GM23248 (cell line): ENCODE data around the gene PLCB2. TPM values are rescaled to one million over a fixed set of nuclear protein-coding genes. Genes with fewer than 3 reads are reported as not detected.

Source experiments
- DNase-seq: peaks from one replicate; pipeline ENCODE4 v3.0.0-alpha.2; 2015
- H2AFZ ChIP-seq: fragments of 200-600 bp; sonication (generic); 2 replicates; pipeline ENCODE4 v1.6.1; 2016; ENCODE audit warnings: antibody characterized with exemption
- H3F3A ChIP-seq: fragments of 200-600 bp; sonication (generic); 2 replicates; pipeline ENCODE4 v1.6.1; 2016; ENCODE audit warnings: mild to moderate bottlenecking, antibody characterized with exemption, mixed run types; ENCODE audit not compliant: insufficient read depth
- H3K27ac ChIP-seq: fragments of 200-600 bp; sonication (generic); 2 replicates; pipeline ENCODE4 v1.5.1; 2016; ENCODE audit warnings: mild to moderate bottlenecking
- H3K27me3 ChIP-seq: fragments of 200-600 bp; sonication (generic); replicated peaks from 2 replicates; pipeline ENCODE4 v1.6.1; 2016; ENCODE audit warnings: mild to moderate bottlenecking; ENCODE audit not compliant: insufficient read depth
- H3K36me3 ChIP-seq: fragments of 200-600 bp; sonication (generic); 2 replicates; pipeline ENCODE4 v1.6.1; 2016; ENCODE audit warnings: low read depth, mild to moderate bottlenecking
- H3K4me1 ChIP-seq: fragments of 200-600 bp; sonication (generic); 2 replicates; pipeline ENCODE4 v1.6.1; 2016; ENCODE audit warnings: mild to moderate bottlenecking; ENCODE audit not compliant: insufficient read depth
- H3K4me2 ChIP-seq: fragments of 200-600 bp; sonication (generic); one replicate; pipeline ENCODE4 v1.6.1; 2016; ENCODE audit warnings: mild to moderate bottlenecking; ENCODE audit not compliant: unreplicated experiment
- H3K4me3 ChIP-seq: fragments of 200-600 bp; sonication (generic); 2 replicates; pipeline ENCODE4 v1.5.1; 2016; ENCODE audit warnings: mild to moderate bottlenecking
- H3K79me2 ChIP-seq: fragments of 200-600 bp; sonication (generic); 2 replicates; pipeline ENCODE4 v1.6.1; 2016; ENCODE audit warnings: mild to moderate bottlenecking; ENCODE audit not compliant: insufficient read depth
- H3K9ac ChIP-seq: fragments of 200-600 bp; sonication (generic); 2 replicates; pipeline ENCODE4 v1.6.1; 2016; ENCODE audit warnings: mild to moderate bottlenecking
- H3K9me2 ChIP-seq: fragments of 200-600 bp; sonication (generic); 2 replicates; pipeline ENCODE4 v1.6.1; 2016; ENCODE audit warnings: mixed run types, mild to moderate bottlenecking, moderate library complexity; ENCODE audit not compliant: insufficient read depth
- H3K9me3 ChIP-seq: fragments of 200-600 bp; sonication (generic); one replicate; pipeline ENCODE4 v1.6.1; 2017; ENCODE audit warnings: low read depth
- H4K20me1 ChIP-seq: fragments of 200-600 bp; sonication (generic); 2 replicates; pipeline ENCODE4 v1.6.0; 2016; ENCODE audit not compliant: insufficient read depth
- EZH2 ChIP-seq: fragments of 200-600 bp; sonication (generic); IDR thresholded peaks from 2 replicates; pipeline ENCODE4 v1.6.1; 2018; ENCODE audit warnings: antibody characterized with exemption, mild to moderate bottlenecking; ENCODE audit not compliant: insufficient read depth, poor library complexity, severe bottlenecking
- EZH2phosphoT487 ChIP-seq: fragments of 200-600 bp; sonication (generic); IDR thresholded peaks from 2 replicates; pipeline ENCODE4 v1.6.1; 2018; ENCODE audit warnings: antibody characterized with exemption, moderate library complexity, mild to moderate bottlenecking, low read depth; ENCODE audit not compliant: insufficient read depth
- WGBS, 2 experiments: methylation state at CpG; one replicate each; pipeline ENCODE4 v1.1.6; 2015 to 2017; ENCODE audit warnings: low lambda C conversion rate in 2 of 2, low coverage in 1 of 2; ENCODE audit errors: missing lambda C conversion rate in 2 of 2; 5-methylcytosine and 5-hydroxymethylcytosine counted together
- in situ Hi-C: fragments of 300-500 bp; cut with MboI; formaldehyde crosslinking; loops from 2 replicates; pipeline ENCODE4 v1.15.0; 2020
- polyA plus RNA-seq: library from polyadenylated mRNA; unstranded; fragments of >200 nt; fragmentation: Nextera tagmentation; extraction: Ambion mirVana; gene quantifications from 2 replicates; pipeline ENCODE4 v1.2.1, GENCODE V29; 2016
- total RNA-seq: library from RNA; depleted of rRNA; stranded (reverse); fragments of >200 nt; shearing (Covaris generic); gene quantifications from 2 replicates; pipeline ENCODE4 v1.2.3, GENCODE V29; 2014

The PLCB2 gene
- total and polyA plus RNA-seq, 2 experiments from 2014 or later: 0.54 to 1.1 TPM

DNA sequence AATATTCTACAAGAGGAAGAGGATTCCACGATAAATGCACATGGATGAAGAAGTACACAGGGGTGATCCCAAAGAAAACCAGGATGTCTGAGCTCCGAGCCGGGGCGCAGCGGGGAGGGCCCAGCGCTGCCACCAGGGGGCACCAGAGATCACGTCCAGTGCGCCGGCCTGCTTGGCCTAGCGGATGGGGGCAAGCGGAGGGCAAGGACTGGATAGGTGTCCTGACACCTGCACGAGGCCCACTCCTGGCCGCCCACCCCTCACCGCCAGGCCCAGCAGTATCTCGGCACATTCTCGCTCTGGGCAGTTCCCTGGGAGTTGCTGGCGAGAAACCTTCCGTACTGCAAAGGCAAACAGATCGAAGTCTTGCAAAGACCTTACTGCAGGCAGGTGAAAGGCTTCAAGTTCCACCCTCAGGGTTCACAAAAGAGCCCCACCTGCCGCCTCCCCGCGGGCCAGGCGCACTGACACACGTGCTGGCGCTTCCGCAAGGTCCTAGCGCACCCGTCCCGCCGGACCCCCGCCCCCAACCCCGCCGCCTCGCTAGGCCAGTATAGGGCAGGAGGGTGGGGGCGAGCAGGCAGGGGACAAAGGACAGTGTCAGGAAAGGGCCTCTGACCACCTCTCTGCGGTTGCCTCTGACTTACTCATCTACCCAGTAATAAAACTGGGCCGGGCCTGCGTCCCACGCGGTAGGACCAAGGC, 28.1 kb downstream of the PLCB2 start:
- no peak overlapping the region for H3K4me2 ChIP-seq

DNA sequence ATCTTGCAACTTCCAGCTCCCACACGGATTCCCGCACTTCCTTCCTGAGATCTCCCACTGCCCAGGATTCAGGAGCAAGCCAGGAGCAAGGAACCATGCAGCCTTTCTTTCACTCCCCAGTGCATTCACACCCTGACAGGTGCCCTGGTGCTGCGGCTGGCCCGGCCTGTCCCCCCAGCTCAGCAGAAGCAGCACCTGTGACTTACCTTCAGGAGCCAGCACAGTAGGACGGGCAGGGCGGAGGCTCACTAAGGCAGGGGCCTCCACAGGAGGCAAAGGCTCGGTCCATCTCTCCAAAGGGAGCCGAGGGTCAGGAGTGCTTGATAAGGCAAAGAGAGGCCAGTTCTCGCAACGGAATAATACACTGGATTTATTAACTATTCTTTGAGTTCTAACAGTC, 29.7 kb downstream of the PLCB2 start:
- TF ChIP-seq EZH2phosphoT487: no peak
- no peak for TF ChIP-seq EZH2
- Histone ChIP-seq H3K9ac (no peak overlapping the region), H3K27me3 (peaks cover 29% of the 10 kb centered on the region), H3K79me2 (no peaks in the 10 kb centered on the region), H3K27ac (no peak overlapping the region), H3K9me3 (no peaks in the 10 kb centered on the region), H3K4me2 (no peak overlapping the region), H3K4me3 (no peak overlapping the region), H3K36me3 (no peaks in the 10 kb centered on the region), H2AFZ (no peak overlapping the region), H4K20me1 (no peaks in the 10 kb centered on the region), H3F3A (no peaks in the 10 kb centered on the region), H3K4me1 (no peaks in the 10 kb centered on the region), H3K9me2 (no peaks in the 10 kb centered on the region)
- no peak for DNase-seq
- WGBS, 2 experiments: 76 to 84% methylated on average over 9 to 10 of the region's 10 CpGs
- in situ Hi-C loops: loop anchor here (10.0 kb wide), 1 partner anchor 233 kb away; no protein-coding TSS in a partner anchor

More for the DNA sequence above, 28.1 kb downstream of the PLCB2 start:
- Histone ChIP-seq H3K27me3 (peaks cover 33% of the 10 kb centered on the region), H3K79me2 (no peaks in the 10 kb centered on the region), H3K27ac (no peak overlapping the region), H3K9me2 (no peaks in the 10 kb centered on the region), H2AFZ (no peak overlapping the region), H3K4me3 (no peak overlapping the region), H3K9me3 (no peaks in the 10 kb centered on the region), H3F3A (0 out of 2 replicates have a peak, but pooled peaks cover 4% of the 10 kb centered on the region), H3K36me3 (no peaks in the 10 kb centered on the region), H3K9ac (no peak overlapping the region), H4K20me1 (no peaks in the 10 kb centered on the region), H3K4me1 (no peaks in the 10 kb centered on the region)
- peak; percentile 73 for DNase-seq
- 21 to 23% methylated on average over 27 to 40 of the region's 40 CpGs for WGBS, 2 experiments
- TF ChIP-seq EZH2 (no peak), EZH2phosphoT487 (no peak)
- in situ Hi-C loops: loop anchor here (10.0 kb wide), 1 partner anchor 235 kb away; no protein-coding TSS in a partner anchor

DNA sequence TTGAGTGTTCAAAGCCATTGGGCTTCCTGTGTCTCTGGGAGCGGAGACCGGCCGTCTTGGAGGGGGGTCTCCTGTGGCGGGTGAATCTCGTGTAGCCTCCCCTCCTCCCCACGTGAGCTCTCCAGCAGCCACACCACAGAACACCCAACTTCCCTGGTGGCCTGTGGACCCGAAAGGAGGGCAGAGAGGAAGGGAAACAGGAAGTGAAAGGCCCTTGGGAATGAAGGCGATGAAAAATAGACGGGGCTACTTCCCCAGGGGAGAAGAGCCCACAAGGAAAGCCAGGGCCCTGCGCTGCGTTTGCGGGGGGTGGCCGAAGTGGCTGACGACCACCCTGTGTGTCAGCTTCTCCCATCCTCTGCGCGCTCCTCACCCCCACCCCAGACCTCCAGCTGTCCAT, 30.3 kb downstream of the PLCB2 start:
- H3F3A ChIP-seq: no peaks in the 10 kb centered on the region
- no peaks in the 10 kb centered on the region for H3K36me3 ChIP-seq
- H3K4me1 ChIP-seq: no peaks in the 10 kb centered on the region
- no peak overlapping the region for H3K9ac ChIP-seq
- TF ChIP-seq EZH2phosphoT487 (no peak), EZH2 (no peak)
- DNase-seq: no peak
- no peak overlapping the region for H3K27ac ChIP-seq
- H3K9me3 ChIP-seq: no peaks in the 10 kb centered on the region
- 41 to 47% methylated on average over 15 to 16 of the region's 16 CpGs for WGBS, 2 experiments
- no peak overlapping the region for H3K4me2 ChIP-seq
- no peaks in the 10 kb centered on the region for H4K20me1 ChIP-seq
- H3K27me3 ChIP-seq: peaks cover 23% of the 10 kb centered on the region
- H3K4me3 ChIP-seq: no peak overlapping the region
- no peaks in the 10 kb centered on the region for H3K9me2 ChIP-seq
- no peaks in the 10 kb centered on the region for H3K79me2 ChIP-seq
- no peak overlapping the region for H2AFZ ChIP-seq
- in situ Hi-C loops: loop anchor here (10.0 kb wide), 1 partner anchor 233 kb away; no protein-coding TSS in a partner anchor

DNA sequence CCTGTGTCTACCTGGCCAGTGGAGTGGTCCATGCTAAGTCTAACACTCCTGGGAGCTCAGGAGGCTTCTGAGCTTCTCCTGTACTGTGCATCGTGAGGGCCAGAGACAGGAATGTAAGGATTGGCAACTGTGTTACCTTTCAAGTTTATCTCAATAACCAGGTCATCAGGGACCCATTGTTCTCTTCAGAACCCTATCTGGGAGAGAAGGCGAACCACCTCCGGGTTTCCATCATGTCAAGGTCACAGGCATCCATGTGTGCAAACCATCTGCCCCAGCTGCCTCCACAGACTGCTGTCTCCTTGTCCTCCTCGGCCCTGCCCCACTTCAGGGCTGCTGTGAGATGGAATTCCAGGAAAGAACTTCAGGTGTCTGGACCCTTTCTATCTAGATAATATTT, 30.8 kb downstream of the PLCB2 start:
- no peak overlapping the region for H3K4me2 ChIP-seq
- in situ Hi-C loops: loop anchor here (10.0 kb wide), 1 partner anchor 232 kb away; no protein-coding TSS in a partner anchor
- DNase-seq: no peak
- TF ChIP-seq EZH2 (no peak), EZH2phosphoT487 (no peak)
- H2AFZ ChIP-seq: no peak overlapping the region
- 65 to 69% methylated on average over 4 of the region's 4 CpGs for WGBS, 2 experiments
- H3K9ac ChIP-seq: no peak overlapping the region
- H3K27me3 ChIP-seq: peaks cover 18% of the 10 kb centered on the region
- H4K20me1 ChIP-seq: no peaks in the 10 kb centered on the region
- no peak overlapping the region for H3K27ac ChIP-seq
- H3K36me3 ChIP-seq: no peaks in the 10 kb centered on the region
- no peak overlapping the region for H3K4me3 ChIP-seq
- no peaks in the 10 kb centered on the region for H3K79me2 ChIP-seq
- H3F3A ChIP-seq: no peaks in the 10 kb centered on the region
- no peaks in the 10 kb centered on the region for H3K9me3 ChIP-seq
- no peaks in the 10 kb centered on the region for H3K4me1 ChIP-seq
- H3K9me2 ChIP-seq: no peaks in the 10 kb centered on the region
